Activated CD8-positive, alpha-beta memory T cell treated with anti-CD3 and anti-CD28 coated beads for 1 hour (primary cell): ENCODE measurements around the gene NFIB.

ENCODE experiments used
- DNase-seq, 2 donors: peaks; one replicate each; pipeline ENCODE4 v3.0.0-alpha.2; 2020; ENCODE audit warnings: low read depth in 1 of 2; ENCODE audit errors: extremely low read depth in 1 of 2

The NFIB gene

GRCh38 chr9:14307989-14308852 lies 5.7 kb downstream of the NFIB start:
- no peak for DNase-seq

- no peak for DNase-seq
These were observed 7.0 kb downstream of the NFIB start for GRCh38 chr9:14306672-14307660.

- no peak for DNase-seq
These were observed 7.8 kb downstream of the NFIB start for GRCh38 chr9:14306188-14306587.

GRCh38 chr9:14304259-14304658 lies 9.7 kb downstream of the NFIB start:
- no peak for DNase-seq

GRCh38 chr9:14303521-14303920 lies 10.4 kb downstream of the NFIB start:
- DNase-seq: no peak

GRCh38 chr9:14303100-14303499 lies 10.8 kb downstream of the NFIB start:
- no peak for DNase-seq

- DNase-seq: no peak
These were observed 11.5 kb downstream of the NFIB start for GRCh38 chr9:14302405-14302804.

- DNase-seq: no peak
These were observed 12.3 kb downstream of the NFIB start for GRCh38 chr9:14301583-14302021.

- DNase-seq: no peak
These were observed 12.9 kb downstream of the NFIB start for GRCh38 chr9:14301006-14301405.

GRCh38 chr9:14300588-14300987 lies 13.4 kb downstream of the NFIB start:
- no peak for DNase-seq

DNA sequence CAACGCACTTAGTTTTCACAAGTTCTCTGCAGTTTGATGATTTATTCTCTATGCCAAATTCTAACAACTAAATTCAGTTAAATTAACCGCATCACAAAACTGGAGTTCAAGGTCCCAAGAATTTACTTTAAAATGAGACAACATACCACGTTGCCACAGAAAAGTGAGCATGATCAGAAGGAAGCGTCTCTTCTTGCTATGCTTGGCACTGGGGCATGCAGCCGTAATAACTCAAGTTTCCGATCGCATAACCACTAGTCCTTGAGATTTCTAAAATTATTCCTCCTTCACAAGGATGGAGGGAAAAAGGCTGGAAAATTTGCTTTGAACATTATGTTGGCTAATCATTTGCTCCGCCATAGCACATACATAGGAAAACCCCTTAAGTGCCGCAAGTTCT lies 13.9 kb downstream of the NFIB start:
- no peak for DNase-seq

DNA sequence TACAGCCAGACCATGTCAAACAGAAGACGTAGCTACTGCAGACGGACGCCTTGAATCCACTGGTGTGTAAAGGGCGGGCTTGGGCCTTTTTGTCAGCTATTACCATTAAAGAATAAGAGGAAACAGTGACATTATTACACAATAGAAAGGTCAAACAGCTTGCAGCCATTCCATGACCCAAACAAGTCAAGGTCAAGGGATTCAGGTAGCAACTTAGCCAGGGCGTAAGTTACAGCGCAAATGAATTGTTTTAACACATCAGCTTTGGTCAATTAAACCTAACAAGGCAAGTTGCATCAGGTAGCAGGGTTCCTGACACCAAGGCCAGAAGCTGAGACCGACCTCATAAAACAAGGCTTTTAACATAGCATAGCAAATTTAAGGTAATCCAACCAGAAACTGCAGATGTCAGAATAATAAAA lies 15.3 kb downstream of the NFIB start:
- DNase-seq: no peak

DNA sequence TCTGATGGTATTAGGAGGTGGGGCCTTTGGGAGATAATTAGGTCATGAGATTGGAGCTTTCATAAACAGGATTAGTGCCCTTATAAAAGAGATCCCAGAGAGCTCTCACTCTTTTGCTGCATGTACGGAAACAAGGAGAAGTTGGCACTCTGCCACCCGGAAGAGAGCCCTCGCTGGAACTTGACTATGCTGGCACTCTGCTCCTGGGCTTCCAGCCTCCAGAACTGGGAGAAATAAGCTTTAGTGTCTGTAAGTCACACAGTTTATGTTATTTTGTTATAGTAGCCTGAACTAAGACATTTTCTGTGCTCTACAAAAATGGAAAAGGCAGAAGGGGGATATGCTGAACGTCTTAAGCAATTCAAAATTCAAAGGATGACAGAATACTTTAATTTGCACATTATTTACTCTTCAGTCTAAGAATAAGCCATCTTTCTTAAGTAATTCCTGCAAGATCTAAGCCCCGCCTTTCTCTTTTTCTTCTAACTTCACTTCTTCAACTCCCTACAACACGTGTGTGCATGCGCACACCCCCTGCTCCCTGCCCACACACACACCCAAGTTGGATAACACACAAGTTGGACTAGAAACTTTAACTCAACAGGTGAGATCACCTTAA lies 17.3 kb downstream of the NFIB start:
- DNase-seq: no peak

DNA sequence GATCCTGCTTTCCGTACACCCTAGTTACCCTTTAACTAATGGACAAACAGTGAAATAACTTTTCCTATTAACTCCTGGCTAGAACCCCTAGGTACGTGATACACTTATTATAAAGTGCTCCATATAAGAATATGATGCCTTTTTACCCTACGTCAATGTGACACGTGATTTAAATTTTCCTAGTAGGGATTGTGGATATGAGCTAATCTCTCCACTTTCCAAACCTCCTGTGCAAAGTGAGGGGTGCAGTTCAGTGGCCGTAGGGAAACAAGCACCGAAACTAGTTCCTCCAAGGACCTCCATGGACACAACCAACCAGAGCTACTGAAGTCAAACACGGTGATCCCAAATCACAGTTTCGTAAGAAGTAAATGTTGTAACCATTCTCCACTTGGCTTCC lies 19.3 kb downstream of the NFIB start:
- DNase-seq: no peak

GRCh38 chr9:14293801-14294200 lies 20.1 kb downstream of the NFIB start:
- no peak for DNase-seq

DNA sequence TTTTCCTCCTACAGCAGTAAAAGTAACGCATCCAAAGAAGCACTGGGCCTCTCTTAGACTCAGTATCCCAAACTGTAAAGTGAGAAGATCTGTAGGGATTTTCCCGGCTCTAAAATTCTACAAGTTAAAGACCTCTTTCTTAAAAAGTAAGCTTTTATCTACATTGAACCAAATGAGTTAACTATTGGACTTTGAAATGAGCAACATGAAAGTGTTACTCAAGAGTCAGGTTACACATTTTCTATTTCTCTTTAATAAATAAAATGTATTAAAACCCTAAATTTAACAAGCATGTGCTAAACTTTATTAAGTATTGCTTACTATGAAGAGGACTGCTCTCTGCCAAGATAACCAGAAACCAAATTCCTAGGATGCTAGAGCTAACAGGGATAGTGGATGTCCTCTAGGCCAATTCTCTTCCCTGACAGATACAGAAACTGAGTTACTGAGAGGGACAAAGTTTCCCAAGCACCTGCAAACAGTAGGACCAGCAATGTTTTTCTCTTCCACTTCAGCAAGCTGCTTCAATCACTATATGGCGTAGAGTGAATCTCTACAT lies 21.7 kb downstream of the NFIB start:
- DNase-seq: no peak

- DNase-seq: no peak
These were observed 24.0 kb downstream of the NFIB start for GRCh38 chr9:14289916-14290315.

DNA sequence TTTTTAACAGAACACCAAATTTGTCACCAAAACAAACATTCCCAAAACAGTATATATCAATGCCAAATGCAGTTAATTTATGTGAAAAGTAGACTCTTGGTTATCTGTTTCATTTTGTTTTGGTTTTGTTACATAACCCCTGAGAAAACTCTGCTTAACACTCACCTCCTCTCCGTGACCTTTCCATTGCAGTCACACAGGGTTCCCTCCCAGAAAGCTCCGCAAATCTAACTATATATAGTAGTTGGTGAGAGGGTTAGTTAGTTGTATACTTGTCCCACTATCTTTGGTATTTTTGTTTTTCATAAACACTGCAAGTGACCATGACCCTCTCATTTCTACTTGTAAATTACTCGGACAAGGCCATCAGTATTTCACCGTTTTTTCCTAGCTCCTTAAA lies 25.5 kb downstream of the NFIB start:
- DNase-seq: no peak

- DNase-seq: no peak
These were observed 27.8 kb downstream of the NFIB start for GRCh38 chr9:14286121-14286520.

GRCh38 chr9:14283276-14283675 lies 30.7 kb downstream of the NFIB start:
- no peak for DNase-seq

GRCh38 chr9:14281876-14282275 lies 32.1 kb downstream of the NFIB start:
- no peak for DNase-seq
